Stimulated activated CD8-positive, alpha-beta memory T cell treated with anti-CD3 and anti-CD28 coated beads, Interleukin-12 subunit alpha, Interleukin-12 subunit beta, amount 100 ng/mL, for 1 hour (primary cell): ENCODE measurements around the gene ANKRD65.
"Not testable (repeated sequence)": the region's sequence is repeated elsewhere in the genome, so short reads cannot be mapped to it uniquely, and the experiment has no call there.

Experiments used
- DNase-seq: peaks from one replicate; pipeline ENCODE4 v3.0.0-alpha.2; 2020; ENCODE audit warnings: low read depth

ANKRD65 gene

GRCh38 chr1:1370094-1370493 lies 51.0 kb downstream of the ANKRD65 start:
- DNase-seq = not testable (repeated sequence)
